ENCODE data around the gene RTN4RL1. TPM values are rescaled to one million over a fixed set of nuclear protein-coding genes. Genes with fewer than 3 reads are reported as not detected.

The RTN4RL1 gene
- total and polyA plus RNA-seq, 2 of the 13 experiments (the other 11 are each of a cell fraction or from before 2014, with no cell fraction given), result 0.01 TPM; not detected in 1

- TF ChIP-seq THAP9 (CRISPR knock-in tag; IDR thresholded peaks at IDR 0.05; ENCODE audit: borderline replicate concordance) (peak; percentile 94), ZNF253 (CRISPR knock-in tag; IDR thresholded peaks at IDR 0.05; ENCODE audit: borderline replicate concordance) (peak; percentile 48; the same call in 1 of the 2 replicates), PRPF4 (IDR thresholded peaks at IDR 0.05; ENCODE audit: low read depth, low read length, poor library complexity, severe bottlenecking) (no peak), ZNF792 (CRISPR knock-in tag; IDR thresholded peaks at IDR 0.05) (0 out of 2 replicates have a peak, but pooled peaks have one; percentile 54), ZNF451 (CRISPR knock-in tag; IDR thresholded peaks at IDR 0.05) (no peak), ZNF232 (CRISPR knock-in tag; IDR thresholded peaks at IDR 0.05; ENCODE audit: borderline replicate concordance) (no peak), NR3C1 (CRISPR knock-in tag; IDR thresholded peaks at IDR 0.05) (no peak), ZBTB46 (CRISPR knock-in tag; IDR thresholded peaks at IDR 0.05; ENCODE audit: borderline replicate concordance) (no peak), PHB2 (IDR thresholded peaks at IDR 0.05; ENCODE audit: partially characterized antibody) (no peak), ZNF333 (CRISPR knock-in tag; IDR thresholded peaks at IDR 0.05; ENCODE audit: borderline replicate concordance) (peak; percentile 92; the same call in 1 of the 2 replicates), NCOA2 (CRISPR knock-in tag; IDR thresholded peaks at IDR 0.05) (peak; percentile 49; the same call in 1 of the 2 replicates), SOX13 (IDR thresholded peaks at IDR 0.05) (0 out of 2 replicates have a peak, but pooled peaks have one; percentile 26), SOX13 (CRISPR knock-in tag; conservative IDR thresholded peaks at IDR 0.05 in 1 of 2, IDR thresholded peaks at IDR 0.05 in 1 of 2) (peak in 1 of 2 experiments; percentile 55; a peak in 2 of 4 replicates), ELF3 (CRISPR knock-in tag; IDR thresholded peaks at IDR 0.05) (peak; percentile 57), MAFG (CRISPR knock-in tag; IDR thresholded peaks at IDR 0.05) (no peak), ZNF547 (CRISPR knock-in tag; IDR thresholded peaks at IDR 0.05) (peak; percentile 47; the same call in 1 of the 2 replicates), NR0B2 (CRISPR knock-in tag; IDR thresholded peaks at IDR 0.05) (peak; percentile 99), ERF (CRISPR knock-in tag; IDR thresholded peaks at IDR 0.05) (peak; percentile 66), CENPBD1 (CRISPR knock-in tag; IDR thresholded peaks at IDR 0.05; ENCODE audit: borderline replicate concordance, low read depth) (no peak), ZNF281 (CRISPR knock-in tag; IDR thresholded peaks at IDR 0.05; ENCODE audit: borderline replicate concordance) (peak; percentile 62), KAT8 (CRISPR knock-in tag; IDR thresholded peaks at IDR 0.05) (peak; percentile 91)
Measured at GRCh38 chr17:2029911-2030778, 5.0 kb upstream of the RTN4RL1 start, which contains the start of gene DPH1 (continued).

All from HepG2 (cell line).